Aorta (tissue), 5 donors: ENCODE results near the gene PCDHGB4. TPM values are rescaled to one million over a fixed set of nuclear protein-coding genes. Genes with fewer than 3 reads are reported as not detected.

Experiments used
- ATAC-seq: fragments of 200-7000 bp; cut with Tn5 transposase; one replicate; pipeline ENCODE4 v1.9.1; 2022; ENCODE audit warnings: moderate library complexity; ENCODE audit not compliant: low FRiP score
- DNase-seq, 2 donors: peaks; one replicate each; pipeline ENCODE4 v3.0.0-alpha.2; 2020
- H3K27ac ChIP-seq, 2 donors: one replicate each; pipeline ENCODE4 v1.5.1; 2013; ENCODE audit warnings: low read length in 2 of 2, mild to moderate bottlenecking in 2 of 2, moderate library complexity in 2 of 2, control low read depth in 1 of 2, inconsistent platforms in 1 of 2, low read depth in 1 of 2
- H3K27me3 ChIP-seq, 2 donors: one replicate each; pipeline ENCODE4 v1.6.1; 2013; ENCODE audit warnings: control low read depth in 1 of 2, low read length in 1 of 2, mild to moderate bottlenecking in 1 of 2, moderate library complexity in 1 of 2; ENCODE audit not compliant: insufficient read depth in 2 of 2, control insufficient read depth in 1 of 2
- H3K36me3 ChIP-seq, 2 donors: one replicate each; pipeline ENCODE4 v1.6.1; 2013; ENCODE audit warnings: control low read depth in 1 of 2, low read length in 1 of 2, mild to moderate bottlenecking in 1 of 2; ENCODE audit not compliant: insufficient read depth in 2 of 2, control insufficient read depth in 1 of 2
- H3K4me1 ChIP-seq, 2 donors: one replicate each; pipeline ENCODE4 v1.6.1; 2013; ENCODE audit warnings: low read length in 2 of 2, control low read depth in 1 of 2, mild to moderate bottlenecking in 1 of 2, moderate library complexity in 1 of 2; ENCODE audit not compliant: insufficient read depth in 2 of 2, control insufficient read depth in 1 of 2
- H3K4me3 ChIP-seq, 2 donors: one replicate each; pipeline ENCODE4 v1.5.1; 2013; ENCODE audit warnings: low read length in 2 of 2, control low read depth in 1 of 2, mild to moderate bottlenecking in 1 of 2
- H3K9me3 ChIP-seq: one replicate; pipeline ENCODE4 v1.6.1; 2013; ENCODE audit warnings: mild to moderate bottlenecking, low read length; ENCODE audit not compliant: control insufficient read depth
- WGBS, 2 donors: extraction: QIAGEN DNeasy Blood & Tissue Kit; methylation state at CpG; one replicate each; pipeline ENCODE4 v1.1.7; 2013; 5-methylcytosine and 5-hydroxymethylcytosine counted together
- intact Hi-C, 2 donors: fragments of 100-400 bp; cut with DNase I; formaldehyde crosslinking; loops; one replicate each; pipeline versions ENCODE4 v1.14.2 to v1.15.0; 2022
- polyA plus RNA-seq, 2 donors: library from polyadenylated mRNA; stranded (reverse); fragments of 200-250 nt; gene quantifications; one replicate each; pipeline ENCODE4 v1.2.3, GENCODE V29; 2013
- total RNA-seq, 2 donors: library from RNA; stranded (reverse); fragmentation: NEBNext Ultra II Directional; extraction: Animal tissue kit (Norgen Biotek cat#: 25700); gene quantifications; one replicate each; pipeline ENCODE4 v1.2.1, GENCODE V29; 2021
- donor health status: healthy with polysubstance abuse.
- donor health status: Bipolar disorder and iron deficiency.
- donor health status: DM: no; HTN: no; CAD: no.
- donor health status: DM: no; HTN: no; CAD: no.
- donor health status: DM: yes; HTN: yes; CAD: no.

PCDHGB4 gene
- total and polyA plus RNA-seq, 4 donors = 0.50 to 10.1 (median 5.0) TPM

DNA sequence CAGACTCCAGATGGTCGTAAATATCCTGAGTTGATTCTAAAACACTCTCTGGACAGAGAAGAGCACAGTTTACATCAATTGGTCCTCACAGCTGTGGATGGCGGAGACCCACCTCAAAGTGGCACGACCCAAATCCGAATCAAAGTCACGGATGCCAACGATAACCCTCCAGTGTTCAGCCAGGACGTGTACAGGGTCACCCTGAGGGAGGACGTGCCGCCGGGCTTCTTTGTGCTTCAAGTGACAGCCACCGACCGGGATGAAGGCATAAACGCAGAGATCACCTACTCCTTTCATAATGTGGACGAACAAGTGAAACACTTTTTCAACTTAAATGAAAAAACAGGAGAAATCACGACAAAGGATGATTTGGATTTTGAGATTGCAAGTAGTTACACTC lies 26.8 kb upstream of the PCDHGB4 start:
- intact Hi-C loops = no loop called here

DNA sequence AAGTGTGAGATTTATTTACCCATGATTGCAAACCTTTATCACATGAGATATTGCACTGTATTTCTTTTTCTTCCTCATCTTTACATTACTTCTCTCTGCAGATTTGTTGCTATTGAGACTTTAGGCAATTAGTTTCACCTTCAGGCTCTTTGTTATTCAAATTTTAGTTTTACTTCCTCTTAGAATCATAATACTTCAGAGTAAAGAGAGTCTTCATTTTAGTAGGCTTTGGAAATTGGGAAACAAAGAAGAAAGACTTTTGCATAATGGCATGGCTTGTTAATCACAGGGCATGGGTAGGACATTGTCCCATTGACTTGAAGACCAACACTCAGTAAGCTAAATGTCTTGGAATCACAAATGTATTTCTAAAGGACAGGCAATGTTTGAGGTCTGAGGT lies 24.8 kb upstream of the PCDHGB4 start:
- H3K9me3 ChIP-seq = peaks cover 42% of the 10 kb centered on the region
- no peaks in the 10 kb centered on the region for H3K4me1 ChIP-seq
- DNase-seq (no peak), ATAC-seq (no peak)
- intact Hi-C loops = no loop called here
- H3K4me3 ChIP-seq = no peak overlapping the region
- no peak overlapping the region for H3K27ac ChIP-seq
- no peaks in the 10 kb centered on the region for H3K36me3 ChIP-seq
- H3K27me3 ChIP-seq = no peaks in the 10 kb centered on the region

More for the DNA sequence above, 26.8 kb upstream of the PCDHGB4 start:
- Histone ChIP-seq H3K27me3 (no peaks in the 10 kb centered on the region), H3K36me3 (no peaks in the 10 kb centered on the region), H3K4me3 (no peak overlapping the region), H3K4me1 (no peaks in the 10 kb centered on the region), H3K27ac (no peak overlapping the region), H3K9me3 (peaks cover 46% of the 10 kb centered on the region)
- no peak for ATAC-seq
- DNase-seq = no peak
- WGBS, 2 donors = 26 to 30% methylated on average over 15 of the region's 15 CpGs

DNA sequence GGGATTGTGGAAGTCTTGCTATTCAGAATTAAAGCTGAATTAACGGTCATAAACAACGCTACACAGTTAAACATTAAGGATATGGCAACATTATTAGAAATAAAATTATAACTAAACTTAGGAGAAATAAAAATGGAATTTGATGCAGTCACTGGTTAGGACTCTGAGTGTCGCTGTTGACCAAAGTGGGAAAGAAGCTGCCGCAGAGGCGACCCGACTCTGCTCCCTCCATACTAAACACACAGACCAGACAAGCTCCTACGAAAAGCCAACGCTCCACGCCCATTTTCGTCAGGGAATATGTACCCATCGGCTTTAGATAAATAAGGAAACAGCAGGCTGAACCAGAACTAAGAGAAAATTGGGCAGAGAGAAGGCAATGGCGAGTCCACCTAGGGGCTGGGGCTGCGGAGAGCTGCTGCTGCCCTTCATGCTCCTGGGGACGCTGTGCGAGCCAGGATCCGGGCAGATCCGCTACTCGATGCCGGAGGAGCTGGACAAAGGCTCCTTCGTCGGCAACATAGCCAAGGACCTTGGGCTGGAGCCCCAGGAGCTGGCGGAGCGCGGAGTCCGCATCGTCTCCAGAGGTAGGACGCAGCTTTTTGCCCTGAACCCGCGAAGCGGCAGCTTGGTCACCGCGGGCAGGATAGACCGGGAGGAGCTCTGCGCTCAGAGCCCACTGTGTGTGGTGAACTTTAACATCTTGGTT lies 23.4 kb upstream of the PCDHGB4 start, which contains the start of gene PCDHGA5:
Gene PCDHGA5 (plus strand): TSS at position 211 of the 709 bp plus-strand sequence. CDS start 169 bp downstream, at position 380.
- intact Hi-C loops = no loop called here
- H3K27me3 ChIP-seq = no peaks in the 10 kb centered on the region
- DNase-seq (peak in 1 of 2 donors; percentile 55), ATAC-seq (no peak)
- H3K27ac ChIP-seq = no peak within 1 kb of the TSS
- no peaks in the 10 kb centered on the region for H3K4me1 ChIP-seq
- H3K36me3 ChIP-seq = no peaks in the 10 kb centered on the region
- H3K9me3 ChIP-seq = peaks cover 39% of the 10 kb centered on the region
- 11 to 15% methylated on average over 34 of the region's 34 CpGs for WGBS, 2 donors
- no peak within 1 kb of the TSS for H3K4me3 ChIP-seq

DNA sequence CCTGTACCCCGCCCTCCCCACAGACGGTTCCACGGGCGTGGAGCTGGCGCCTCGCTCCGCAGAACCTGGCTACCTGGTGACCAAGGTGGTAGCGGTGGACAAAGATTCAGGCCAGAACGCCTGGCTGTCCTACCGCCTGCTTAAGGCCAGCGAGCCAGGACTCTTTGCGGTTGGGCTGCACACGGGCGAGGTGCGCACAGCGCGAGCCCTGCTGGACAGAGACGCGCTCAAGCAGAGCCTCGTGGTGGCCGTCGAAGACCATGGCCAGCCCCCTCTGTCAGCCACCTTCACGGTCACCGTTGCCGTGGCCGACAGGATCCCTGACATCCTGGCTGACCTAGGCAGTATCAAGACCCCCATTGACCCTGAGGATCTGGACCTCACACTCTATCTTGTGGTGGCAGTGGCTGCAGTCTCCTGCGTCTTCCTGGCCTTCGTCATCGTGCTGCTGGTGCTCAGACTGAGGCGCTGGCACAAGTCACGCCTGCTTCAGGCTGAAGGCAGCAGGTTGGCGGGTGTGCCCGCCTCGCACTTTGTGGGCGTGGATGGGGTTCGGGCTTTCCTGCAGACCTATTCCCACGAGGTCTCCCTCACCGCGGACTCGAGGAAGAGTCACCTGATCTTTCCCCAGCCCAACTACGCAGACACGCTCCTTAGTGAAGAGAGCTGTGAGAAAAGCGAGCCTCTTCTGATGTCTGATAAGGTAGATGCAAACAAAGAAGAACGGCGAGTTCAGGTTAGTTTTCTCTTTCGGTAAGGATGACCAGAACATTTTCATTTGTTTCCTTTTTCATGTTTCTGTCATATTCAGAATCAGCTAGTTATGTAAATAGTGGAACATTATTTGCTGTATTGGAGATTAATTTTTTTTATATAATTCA lies 21.2 kb upstream of the PCDHGB4 start:
- Histone ChIP-seq H3K27me3 (no peaks in the 10 kb centered on the region), H3K9me3 (peaks cover 42% of the 10 kb centered on the region), H3K4me3 (no peak overlapping the region), H3K4me1 (no peaks in the 10 kb centered on the region), H3K27ac (no peak overlapping the region), H3K36me3 (no peaks in the 10 kb centered on the region)
- ATAC-seq (no peak), DNase-seq (no peak)
- intact Hi-C loops = no loop called here
- WGBS, 2 donors = 29 to 30% methylated on average over 46 of the region's 46 CpGs

DNA sequence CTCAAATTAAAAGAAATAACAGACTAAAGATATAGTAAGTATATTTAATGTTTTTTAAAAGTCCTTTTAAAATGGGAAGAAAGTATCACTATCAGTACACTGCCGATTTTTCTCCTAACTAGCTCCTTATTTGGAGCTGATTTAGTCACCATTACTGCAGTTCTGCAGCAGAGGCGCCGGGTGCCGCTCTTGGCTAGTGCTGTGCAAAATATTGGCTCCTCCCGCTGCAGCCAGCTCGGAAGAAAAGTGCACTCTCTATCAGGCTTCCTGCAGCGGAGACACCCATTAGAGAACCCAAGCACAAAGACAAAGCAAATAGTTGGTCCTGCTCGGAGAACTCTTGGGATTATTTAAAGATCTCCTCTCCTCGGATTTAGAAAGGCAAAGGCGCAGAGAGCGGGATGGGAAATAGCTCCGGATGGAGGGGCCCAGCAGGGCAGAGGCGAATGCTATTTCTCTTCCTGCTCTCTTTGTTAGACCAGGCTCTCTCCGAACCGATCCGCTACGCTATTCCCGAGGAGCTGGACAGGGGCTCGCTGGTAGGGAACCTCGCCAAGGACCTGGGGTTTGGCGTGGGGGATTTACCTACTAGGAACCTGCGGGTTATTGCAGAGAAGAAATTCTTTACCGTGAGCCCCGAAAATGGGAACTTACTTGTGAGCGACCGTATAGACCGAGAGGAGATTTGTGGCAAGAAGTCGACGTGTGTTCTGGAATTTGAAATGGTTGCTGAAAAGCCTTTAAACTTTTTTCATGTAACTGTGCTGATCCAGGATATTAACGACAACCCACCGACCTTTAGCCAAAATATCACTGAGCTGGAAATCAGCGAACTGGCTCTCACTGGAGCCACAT lies 17.3 kb upstream of the PCDHGB4 start, which contains the start of gene PCDHGB3:
Gene PCDHGB3 (plus strand): TSS at position 249 of the 855 bp plus-strand sequence. CDS start 153 bp downstream, at position 402.
- DNase-seq = no peak
- no peak within 1 kb of the TSS for H3K4me3 ChIP-seq
- intact Hi-C loops = loop anchor here in 1 of 2 donors (5.0 kb wide), 1 partner anchor 52 kb away; the partner anchor contains the start of gene PCDHGA11
- H3K9me3 ChIP-seq = peaks cover 45% of the 10 kb centered on the region
- H3K27me3 ChIP-seq = no peaks in the 10 kb centered on the region
- H3K36me3 ChIP-seq = no peaks in the 10 kb centered on the region
- no peak within 1 kb of the TSS for H3K27ac ChIP-seq
- 14 to 17% methylated on average over 32 of the region's 32 CpGs for WGBS, 2 donors
- no peak for ATAC-seq
- H3K4me1 ChIP-seq = no peaks in the 10 kb centered on the region

DNA sequence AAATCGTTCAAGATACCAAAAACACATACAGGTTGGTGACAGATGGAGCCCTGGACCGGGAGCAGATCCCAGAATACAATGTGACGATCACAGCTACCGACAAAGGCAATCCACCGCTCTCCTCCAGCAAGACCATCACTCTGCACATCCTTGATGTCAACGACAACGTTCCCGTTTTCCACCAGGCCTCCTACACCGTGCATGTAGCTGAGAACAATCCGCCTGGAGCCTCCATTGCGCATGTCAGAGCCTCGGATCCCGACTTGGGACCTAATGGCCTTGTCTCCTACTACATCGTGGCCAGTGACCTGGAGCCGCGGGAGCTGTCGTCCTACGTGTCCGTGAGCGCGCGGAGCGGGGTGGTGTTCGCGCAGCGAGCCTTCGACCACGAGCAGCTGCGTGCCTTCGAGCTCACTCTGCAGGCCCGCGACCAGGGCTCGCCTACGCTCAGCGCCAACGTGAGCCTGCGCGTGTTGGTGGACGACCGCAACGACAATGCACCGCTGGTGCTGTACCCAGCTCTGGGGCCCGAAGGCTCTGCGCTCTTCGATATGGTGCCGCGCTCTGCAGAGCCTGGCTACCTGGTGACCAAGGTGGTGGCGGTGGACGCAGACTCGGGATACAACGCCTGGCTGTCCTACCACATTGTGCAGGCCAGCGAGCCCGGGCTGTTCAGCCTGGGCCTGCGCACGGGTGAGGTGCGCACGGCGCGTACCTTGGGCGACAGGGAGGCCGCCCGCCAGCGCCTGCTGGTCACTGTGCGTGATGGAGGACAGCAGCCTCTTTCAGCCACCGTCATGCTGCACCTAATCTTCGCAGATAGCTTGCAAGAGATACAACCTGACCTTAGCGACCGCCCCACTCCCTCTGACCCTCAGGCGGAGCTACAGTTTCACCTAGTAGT lies 15.7 kb upstream of the PCDHGB4 start:
- no peak overlapping the region for H3K27ac ChIP-seq
- H3K4me1 ChIP-seq = no peaks in the 10 kb centered on the region
- H3K27me3 ChIP-seq = no peaks in the 10 kb centered on the region
- H3K4me3 ChIP-seq = no peak overlapping the region
- ATAC-seq = no peak
- no peaks in the 10 kb centered on the region for H3K36me3 ChIP-seq
- H3K9me3 ChIP-seq = peaks cover 44% of the 10 kb centered on the region
- no peak for DNase-seq
- 23 to 28% methylated on average over 69 of the region's 69 CpGs for WGBS, 2 donors
- intact Hi-C loops = loop anchor here in 1 of 2 donors (5.0 kb wide), 1 partner anchor 50 kb away; the partner anchor contains the start of gene PCDHGA11

DNA sequence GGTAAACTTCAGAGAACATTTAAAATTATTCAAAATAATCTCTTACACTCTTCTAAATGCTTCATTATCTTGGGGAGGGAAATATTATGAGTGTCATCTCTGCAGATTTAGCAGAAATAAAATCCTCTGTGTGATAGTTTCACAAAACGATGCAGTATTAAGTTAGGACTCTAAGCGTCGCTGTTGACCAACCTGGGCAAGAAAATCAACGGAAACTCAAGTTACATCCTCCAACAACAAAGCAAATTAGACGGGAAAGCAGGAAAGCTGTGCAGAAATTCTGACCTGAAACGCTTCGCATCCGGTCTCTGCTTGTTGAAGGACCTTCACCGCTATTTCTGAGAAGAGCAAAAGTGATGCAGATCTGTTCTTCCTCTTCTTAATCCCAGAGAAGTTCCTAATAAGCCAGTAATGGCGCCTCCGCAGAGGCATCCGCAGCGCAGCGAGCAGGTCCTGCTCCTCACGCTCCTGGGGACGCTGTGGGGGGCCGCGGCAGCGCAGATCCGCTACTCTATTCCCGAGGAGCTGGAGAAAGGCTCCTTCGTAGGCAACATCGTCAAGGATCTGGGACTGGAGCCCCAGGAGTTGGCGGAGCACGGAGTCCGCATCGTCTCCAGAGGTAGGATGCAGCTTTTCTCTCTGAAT lies 13.7 kb upstream of the PCDHGB4 start, which contains the start of gene PCDHGA6:
Gene PCDHGA6 (plus strand): TSS at position 219 of the 645 bp plus-strand sequence. CDS start 193 bp downstream, at position 412.
- ATAC-seq (no peak), DNase-seq (peak in 1 of 2 donors; percentile 66)
- Histone ChIP-seq H3K4me3 (no peak within 1 kb of the TSS), H3K9me3 (peaks cover 45% of the 10 kb centered on the region), H3K36me3 (no peaks in the 10 kb centered on the region), H3K4me1 (no peaks in the 10 kb centered on the region), H3K27me3 (no peaks in the 10 kb centered on the region), H3K27ac (no peak within 1 kb of the TSS)
- WGBS, 2 donors = 12 to 13% methylated on average over 27 of the region's 27 CpGs
- intact Hi-C loops = loop anchor here in 1 of 2 donors (5.0 kb wide), 1 partner anchor 49 kb away; the partner anchor contains the start of gene PCDHGA11
